ENCODE data around the gene PPP1R12B.
"Not testable (repeated sequence)": the region's sequence is repeated elsewhere in the genome, so short reads cannot be mapped to it uniquely, and the experiment has no call there.

Gene PPP1R12B

DNA sequence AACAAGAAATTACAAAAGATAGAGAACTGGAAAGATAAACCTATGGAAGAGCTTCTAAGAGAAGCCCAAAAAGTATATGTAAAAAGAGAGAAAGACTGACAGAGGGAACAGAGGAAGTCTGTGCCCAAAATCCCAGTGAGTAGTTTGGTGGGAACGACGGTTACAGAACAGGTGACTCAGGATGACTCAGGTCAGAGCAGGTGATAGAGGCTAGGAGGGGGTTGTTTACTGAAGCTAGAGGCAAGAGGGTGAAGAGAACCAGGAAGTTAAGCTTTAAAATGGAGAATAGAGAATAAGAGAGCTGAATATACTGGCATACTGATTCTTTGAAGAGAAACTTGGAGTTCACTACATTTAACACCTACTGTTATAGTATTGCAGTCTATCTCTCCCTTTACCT lies 134.9 kb downstream of the PPP1R12B start:
- H3K4me1 ChIP-seq (ENCODE audit: control insufficient read depth in 1 of 2, insufficient read depth in 2 of 2, low read length in 2 of 2); H3K27me3 ChIP-seq (ENCODE audit: control insufficient read depth in 1 of 2, insufficient read depth in 2 of 2, low read length in 2 of 2); H3K9me3 ChIP-seq (ENCODE audit: control insufficient read depth in 1 of 2, low read length in 2 of 2); H3K36me3 ChIP-seq (ENCODE audit: control insufficient read depth in 1 of 2, insufficient read depth in 2 of 2, low read length in 2 of 2); H3K4me3 ChIP-seq (ENCODE audit: low read depth in 1 of 2, low read length in 2 of 2); H3K9ac ChIP-seq (ENCODE audit: low read depth in 1 of 2, low read length in 2 of 2); H3K27ac ChIP-seq (ENCODE audit: low read depth, low read length): not testable (repeated sequence)

DNA sequence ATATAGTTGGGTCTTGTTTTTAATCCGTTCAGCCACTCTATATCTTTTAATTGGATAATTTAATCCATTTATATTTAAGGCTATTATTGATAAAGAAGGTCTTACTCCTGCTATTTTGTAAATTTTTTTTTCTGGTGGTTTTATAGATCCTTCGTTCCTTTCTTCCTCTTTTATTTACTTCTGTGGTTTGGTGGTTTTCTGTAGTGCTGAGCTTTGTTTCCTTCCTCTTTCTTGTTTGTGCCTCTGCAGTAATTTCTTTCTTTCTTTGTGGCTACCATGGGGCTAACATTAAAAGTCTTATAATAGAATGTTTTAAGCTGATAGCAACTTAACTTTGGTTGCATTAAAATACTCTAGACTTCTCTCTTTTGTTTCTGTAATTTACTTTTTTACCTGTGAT lies 135.5 kb downstream of the PPP1R12B start:
- H3K4me3 ChIP-seq (ENCODE audit: low read depth in 1 of 2, low read length in 2 of 2); H3K9ac ChIP-seq (ENCODE audit: low read depth in 1 of 2, low read length in 2 of 2); H3K27ac ChIP-seq (ENCODE audit: low read depth, low read length); H3K27me3 ChIP-seq (ENCODE audit: control insufficient read depth in 1 of 2, insufficient read depth in 2 of 2, low read length in 2 of 2); H3K4me1 ChIP-seq (ENCODE audit: control insufficient read depth in 1 of 2, insufficient read depth in 2 of 2, low read length in 2 of 2); H3K9me3 ChIP-seq (ENCODE audit: control insufficient read depth in 1 of 2, low read length in 2 of 2): not testable (repeated sequence)
- peaks cover 0 to 13% of the 10 kb centered on the region in 2 donors for H3K36me3 ChIP-seq (ENCODE audit: control insufficient read depth in 1 of 2, insufficient read depth in 2 of 2, low read length in 2 of 2)

DNA sequence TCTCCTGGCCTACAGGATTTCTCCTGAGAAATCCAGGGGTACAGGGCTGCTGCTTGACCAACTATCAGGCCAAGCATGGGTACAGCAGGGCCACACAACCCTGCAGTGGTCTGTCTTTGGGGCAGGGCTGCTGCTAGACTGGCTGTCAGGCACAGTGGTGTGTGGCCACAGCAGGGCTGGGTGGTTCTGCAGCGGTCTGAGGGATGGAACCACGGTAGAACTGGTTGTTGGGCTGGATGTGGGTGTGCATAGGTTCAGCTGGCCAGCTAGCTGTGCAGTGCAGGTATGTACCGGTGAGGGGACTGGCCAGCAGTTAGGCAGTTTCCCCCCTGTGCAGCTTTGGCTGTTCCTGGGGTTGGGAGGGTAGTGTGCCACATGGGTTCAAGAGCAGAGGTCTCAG lies 136.3 kb downstream of the PPP1R12B start:
- not testable (repeated sequence) for H3K27ac ChIP-seq (ENCODE audit: low read depth, low read length); H3K9me3 ChIP-seq (ENCODE audit: control insufficient read depth in 1 of 2, low read length in 2 of 2); H3K27me3 ChIP-seq (ENCODE audit: control insufficient read depth in 1 of 2, insufficient read depth in 2 of 2, low read length in 2 of 2); H3K9ac ChIP-seq (ENCODE audit: low read depth in 1 of 2, low read length in 2 of 2); H3K4me1 ChIP-seq (ENCODE audit: control insufficient read depth in 1 of 2, insufficient read depth in 2 of 2, low read length in 2 of 2); H3K4me3 ChIP-seq (ENCODE audit: low read depth in 1 of 2, low read length in 2 of 2)
- H3K36me3 ChIP-seq (ENCODE audit: control insufficient read depth in 1 of 2, insufficient read depth in 2 of 2, low read length in 2 of 2) = peaks cover 0 to 15% of the 10 kb centered on the region in 2 donors

DNA sequence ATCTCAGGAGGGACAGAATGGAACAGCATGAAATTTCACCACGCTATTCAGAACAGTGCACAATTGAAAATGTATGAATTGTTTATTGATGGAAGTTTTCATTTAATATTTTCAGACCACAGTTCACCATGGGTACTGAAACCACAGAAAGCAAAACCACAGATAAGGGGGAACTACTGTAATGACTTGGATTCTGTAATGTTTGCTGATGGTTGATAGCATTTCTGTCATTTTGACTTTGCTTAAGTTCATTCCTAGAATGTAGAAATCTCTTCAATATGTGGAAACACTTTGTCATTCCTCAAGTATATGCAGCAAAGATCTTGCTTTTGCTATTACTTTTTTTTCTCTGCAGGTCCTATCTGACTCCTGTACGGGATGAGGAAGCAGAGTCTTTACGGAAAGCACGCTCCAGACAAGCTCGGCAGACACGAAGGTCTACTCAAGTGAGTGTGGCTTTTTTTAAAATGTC lies 139.7 kb downstream of the PPP1R12B start:
- peaks cover 0 to 20% of the 10 kb centered on the region in 2 donors for H3K36me3 ChIP-seq (ENCODE audit: control insufficient read depth in 1 of 2, insufficient read depth in 2 of 2, low read length in 2 of 2)
- not testable (repeated sequence) for H3K9me3 ChIP-seq (ENCODE audit: control insufficient read depth in 1 of 2, low read length in 2 of 2); H3K27ac ChIP-seq (ENCODE audit: low read depth, low read length); H3K9ac ChIP-seq (ENCODE audit: low read depth in 1 of 2, low read length in 2 of 2); H3K4me3 ChIP-seq (ENCODE audit: low read depth in 1 of 2, low read length in 2 of 2); H3K4me1 ChIP-seq (ENCODE audit: control insufficient read depth in 1 of 2, insufficient read depth in 2 of 2, low read length in 2 of 2); H3K27me3 ChIP-seq (ENCODE audit: control insufficient read depth in 1 of 2, insufficient read depth in 2 of 2, low read length in 2 of 2)

DNA sequence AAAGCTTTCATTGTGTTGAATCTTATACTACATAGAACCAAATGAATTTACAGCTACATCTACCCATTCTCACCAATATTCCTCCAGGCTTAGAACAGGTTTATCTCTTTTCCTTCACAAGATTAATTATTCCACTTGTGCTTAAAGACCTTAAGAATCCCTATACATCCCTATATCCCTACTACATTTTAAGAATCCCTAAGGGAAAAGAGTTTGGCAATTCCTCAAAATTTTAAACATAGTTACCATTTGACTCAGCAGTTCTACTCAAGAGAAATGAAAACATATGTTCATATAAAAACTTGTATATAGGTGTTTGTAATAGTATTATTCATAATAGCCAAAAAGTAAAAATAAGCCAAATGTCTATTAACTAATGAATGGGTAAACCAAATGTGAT lies 140.6 kb downstream of the PPP1R12B start:
- not testable (repeated sequence) for H3K4me1 ChIP-seq (ENCODE audit: control insufficient read depth in 1 of 2, insufficient read depth in 2 of 2, low read length in 2 of 2); H3K9me3 ChIP-seq (ENCODE audit: control insufficient read depth in 1 of 2, low read length in 2 of 2); H3K27ac ChIP-seq (ENCODE audit: low read depth, low read length); H3K9ac ChIP-seq (ENCODE audit: low read depth in 1 of 2, low read length in 2 of 2); H3K4me3 ChIP-seq (ENCODE audit: low read depth in 1 of 2, low read length in 2 of 2); H3K27me3 ChIP-seq (ENCODE audit: control insufficient read depth in 1 of 2, insufficient read depth in 2 of 2, low read length in 2 of 2)
- peaks cover 0 to 20% of the 10 kb centered on the region in 2 donors for H3K36me3 ChIP-seq (ENCODE audit: control insufficient read depth in 1 of 2, insufficient read depth in 2 of 2, low read length in 2 of 2)

DNA sequence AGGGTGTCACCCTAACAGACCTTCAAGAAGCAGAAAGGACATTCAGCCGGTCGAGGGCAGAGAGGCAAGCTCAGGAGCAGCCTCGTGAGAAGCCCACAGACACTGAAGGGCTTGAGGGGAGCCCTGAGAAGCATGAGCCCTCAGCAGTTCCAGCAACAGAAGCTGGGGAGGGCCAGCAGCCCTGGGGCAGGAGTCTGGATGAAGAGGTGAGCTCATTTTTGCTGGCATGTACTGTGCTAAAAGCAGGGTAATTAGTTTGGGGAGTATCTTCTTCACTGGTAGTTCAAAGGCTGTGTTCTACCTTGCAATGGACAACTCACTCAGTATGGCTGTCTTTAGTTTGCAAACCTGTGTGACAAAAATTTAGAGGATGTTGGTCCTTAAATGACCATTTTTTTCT lies 144.6 kb downstream of the PPP1R12B start:
- not testable (repeated sequence) for H3K4me3 ChIP-seq (ENCODE audit: low read depth in 1 of 2, low read length in 2 of 2); H3K4me1 ChIP-seq (ENCODE audit: control insufficient read depth in 1 of 2, insufficient read depth in 2 of 2, low read length in 2 of 2); H3K9ac ChIP-seq (ENCODE audit: low read depth in 1 of 2, low read length in 2 of 2); H3K9me3 ChIP-seq (ENCODE audit: control insufficient read depth in 1 of 2, low read length in 2 of 2); H3K27ac ChIP-seq (ENCODE audit: low read depth, low read length); H3K27me3 ChIP-seq (ENCODE audit: control insufficient read depth in 1 of 2, insufficient read depth in 2 of 2, low read length in 2 of 2)
- peaks cover 4 to 25% of the 10 kb centered on the region in 2 donors for H3K36me3 ChIP-seq (ENCODE audit: control insufficient read depth in 1 of 2, insufficient read depth in 2 of 2, low read length in 2 of 2)

DNA sequence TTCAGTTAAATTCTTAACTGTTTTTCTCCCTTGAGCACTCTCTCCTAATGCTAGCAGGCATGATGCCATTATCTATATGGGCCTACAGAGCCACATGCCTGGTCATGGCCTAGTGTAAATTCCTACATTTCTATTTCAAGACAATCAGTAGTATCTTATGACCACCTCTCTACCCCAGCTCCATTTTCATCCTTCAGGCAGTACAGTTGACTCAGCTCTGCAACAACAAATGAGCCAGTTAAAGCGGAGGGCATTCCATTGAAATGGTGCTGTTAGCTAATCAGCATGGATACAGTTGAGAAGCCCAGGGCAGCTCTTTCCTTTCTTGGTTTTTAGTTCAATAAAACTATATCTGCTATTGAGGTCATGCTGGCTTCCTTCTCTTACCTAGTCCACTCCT lies 150.0 kb downstream of the PPP1R12B start:
- peaks cover 4 to 16% of the 10 kb centered on the region in 2 donors for H3K36me3 ChIP-seq (ENCODE audit: control insufficient read depth in 1 of 2, insufficient read depth in 2 of 2, low read length in 2 of 2)
- H3K9ac ChIP-seq (ENCODE audit: low read depth in 1 of 2, low read length in 2 of 2) = no peak overlapping the region
- H3K4me3 ChIP-seq (ENCODE audit: low read depth in 1 of 2, low read length in 2 of 2) = no peak overlapping the region
- no peak overlapping the region for H3K27ac ChIP-seq (ENCODE audit: low read depth, low read length)
- H3K27me3 ChIP-seq (ENCODE audit: control insufficient read depth in 1 of 2, insufficient read depth in 2 of 2, low read length in 2 of 2) = no peaks in the 10 kb centered on the region
- H3K9me3 ChIP-seq (ENCODE audit: control insufficient read depth in 1 of 2, low read length in 2 of 2) = no peaks in the 10 kb centered on the region
- no peaks in the 10 kb centered on the region for H3K4me1 ChIP-seq (ENCODE audit: control insufficient read depth in 1 of 2, insufficient read depth in 2 of 2, low read length in 2 of 2)

DNA sequence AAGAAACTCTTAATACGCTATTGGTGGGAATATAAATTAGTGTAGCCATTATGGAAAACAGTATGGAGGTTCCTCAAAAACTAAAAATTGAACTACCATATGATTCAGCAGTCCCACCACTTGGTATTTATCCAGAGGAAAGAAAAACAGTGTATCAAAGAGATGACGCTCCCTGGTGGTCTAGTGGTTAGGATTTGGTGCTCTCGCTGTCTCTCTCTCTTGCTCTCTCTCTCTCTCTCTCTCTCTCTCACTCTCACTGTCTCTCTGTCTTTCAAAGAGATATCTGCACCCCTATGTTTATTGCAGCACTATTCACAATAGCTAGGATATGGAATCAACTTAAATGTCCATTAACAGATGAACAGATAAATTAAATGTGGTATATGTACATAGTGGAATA lies 151.5 kb downstream of the PPP1R12B start:
- not testable (repeated sequence) for H3K4me1 ChIP-seq (ENCODE audit: control insufficient read depth in 1 of 2, insufficient read depth in 2 of 2, low read length in 2 of 2); H3K9ac ChIP-seq (ENCODE audit: low read depth in 1 of 2, low read length in 2 of 2); H3K27ac ChIP-seq (ENCODE audit: low read depth, low read length); H3K27me3 ChIP-seq (ENCODE audit: control insufficient read depth in 1 of 2, insufficient read depth in 2 of 2, low read length in 2 of 2); H3K9me3 ChIP-seq (ENCODE audit: control insufficient read depth in 1 of 2, low read length in 2 of 2); H3K4me3 ChIP-seq (ENCODE audit: low read depth in 1 of 2, low read length in 2 of 2)
- peaks cover 4 to 23% of the 10 kb centered on the region in 2 donors for H3K36me3 ChIP-seq (ENCODE audit: control insufficient read depth in 1 of 2, insufficient read depth in 2 of 2, low read length in 2 of 2)

DNA sequence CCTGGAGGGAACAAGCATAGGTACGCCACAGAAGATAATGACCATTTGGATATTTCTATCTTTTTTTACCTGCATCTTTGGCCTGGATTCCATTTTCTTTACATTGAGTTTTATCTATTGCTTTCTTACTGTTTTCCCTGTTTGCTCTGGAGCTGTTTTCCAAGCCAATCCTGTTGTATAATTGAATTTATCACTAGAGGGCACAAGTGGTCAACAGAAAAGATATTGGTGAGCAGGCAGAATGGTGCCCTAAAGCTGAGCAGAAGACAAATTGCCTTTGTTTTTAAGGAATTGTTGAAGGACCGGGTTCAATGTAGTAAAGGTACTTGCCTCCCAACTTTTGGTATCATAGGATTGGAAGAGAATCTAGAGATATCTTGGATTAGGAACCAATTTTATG lies 152.8 kb downstream of the PPP1R12B start:
- H3K27ac ChIP-seq (ENCODE audit: low read depth, low read length) = no peak overlapping the region
- H3K9me3 ChIP-seq (ENCODE audit: control insufficient read depth in 1 of 2, low read length in 2 of 2) = no peaks in the 10 kb centered on the region
- no peaks in the 10 kb centered on the region for H3K4me1 ChIP-seq (ENCODE audit: control insufficient read depth in 1 of 2, insufficient read depth in 2 of 2, low read length in 2 of 2)
- no peaks in the 10 kb centered on the region for H3K27me3 ChIP-seq (ENCODE audit: control insufficient read depth in 1 of 2, insufficient read depth in 2 of 2, low read length in 2 of 2)
- H3K36me3 ChIP-seq (ENCODE audit: control insufficient read depth in 1 of 2, insufficient read depth in 2 of 2, low read length in 2 of 2) = peaks cover 0 to 12% of the 10 kb centered on the region in 2 donors
- H3K9ac ChIP-seq (ENCODE audit: low read depth in 1 of 2, low read length in 2 of 2) = no peak overlapping the region
- H3K4me3 ChIP-seq (ENCODE audit: low read depth in 1 of 2, low read length in 2 of 2) = no peak overlapping the region

DNA sequence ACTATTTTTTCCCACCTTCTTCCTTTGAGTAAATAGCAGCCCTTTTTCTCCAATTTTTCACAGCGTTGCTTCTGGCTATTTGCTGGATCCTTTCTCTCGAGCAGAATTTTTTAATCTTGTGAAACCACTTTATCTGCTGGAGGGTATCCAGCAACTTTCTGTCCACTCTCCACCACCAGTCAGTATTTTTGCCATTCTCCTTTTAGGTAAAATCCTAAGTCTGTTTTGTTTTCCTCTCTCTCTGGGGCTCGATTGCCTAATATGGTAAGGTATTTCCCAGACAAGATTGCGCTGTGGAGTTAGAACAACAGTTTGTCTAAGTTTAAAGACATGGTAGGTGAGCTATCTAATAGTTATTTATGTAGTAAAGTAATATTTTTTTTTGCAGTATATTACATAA lies 156.9 kb downstream of the PPP1R12B start:
- Histone ChIP-seq H3K36me3 (ENCODE audit: control insufficient read depth in 1 of 2, insufficient read depth in 2 of 2, low read length in 2 of 2) (peaks cover 0 to 12% of the 10 kb centered on the region in 2 donors), H3K9ac (ENCODE audit: low read depth in 1 of 2, low read length in 2 of 2) (no peak overlapping the region), H3K4me3 (ENCODE audit: low read depth in 1 of 2, low read length in 2 of 2) (no peak overlapping the region), H3K27ac (ENCODE audit: low read depth, low read length) (peak overlapping the region; percentile 3), H3K27me3 (ENCODE audit: control insufficient read depth in 1 of 2, insufficient read depth in 2 of 2, low read length in 2 of 2) (no peaks in the 10 kb centered on the region), H3K4me1 (ENCODE audit: control insufficient read depth in 1 of 2, insufficient read depth in 2 of 2, low read length in 2 of 2) (no peaks in the 10 kb centered on the region), H3K9me3 (ENCODE audit: control insufficient read depth in 1 of 2, low read length in 2 of 2) (no peaks in the 10 kb centered on the region)

DNA sequence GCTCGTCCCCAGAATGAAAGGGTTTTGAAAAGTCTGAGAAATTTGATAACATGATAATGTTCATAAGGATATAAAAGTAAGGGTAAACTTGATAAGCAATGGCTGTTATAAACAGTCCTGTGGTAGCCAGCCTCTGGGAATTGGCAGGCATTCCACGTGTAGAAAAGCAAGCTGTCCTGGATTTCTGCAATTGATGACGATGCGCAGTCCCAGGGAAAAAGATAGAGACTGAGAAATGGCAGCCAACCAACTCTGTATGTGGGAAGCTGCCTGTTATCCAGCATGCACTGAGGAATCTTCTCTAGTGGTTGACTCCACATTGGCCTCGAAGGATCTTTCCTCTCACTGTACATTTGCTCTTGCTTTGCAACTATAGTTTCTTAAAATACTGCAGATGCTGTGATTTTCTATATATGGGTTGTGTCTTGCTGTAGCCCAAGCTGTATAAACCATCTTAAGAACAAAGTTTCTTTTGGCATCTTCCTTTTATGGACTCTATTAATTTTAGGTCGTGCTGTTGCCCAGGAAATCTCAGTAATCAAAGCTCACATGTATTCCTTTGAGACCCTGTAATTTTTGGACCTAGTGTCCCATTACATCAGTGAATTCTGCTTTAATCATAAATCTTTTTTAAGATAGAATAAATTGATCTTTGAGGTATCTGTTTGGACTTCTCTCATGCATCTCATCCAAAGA lies 157.5 kb downstream of the PPP1R12B start:
- H3K27ac ChIP-seq (ENCODE audit: low read depth, low read length); H3K27me3 ChIP-seq (ENCODE audit: control insufficient read depth in 1 of 2, insufficient read depth in 2 of 2, low read length in 2 of 2); H3K9me3 ChIP-seq (ENCODE audit: control insufficient read depth in 1 of 2, low read length in 2 of 2); H3K4me3 ChIP-seq (ENCODE audit: low read depth in 1 of 2, low read length in 2 of 2); H3K9ac ChIP-seq (ENCODE audit: low read depth in 1 of 2, low read length in 2 of 2); H3K4me1 ChIP-seq (ENCODE audit: control insufficient read depth in 1 of 2, insufficient read depth in 2 of 2, low read length in 2 of 2): not testable (repeated sequence)
- H3K36me3 ChIP-seq (ENCODE audit: control insufficient read depth in 1 of 2, insufficient read depth in 2 of 2, low read length in 2 of 2) = peaks cover 0 to 12% of the 10 kb centered on the region in 2 donors

Measured in duodenal mucosa (tissue), 2 donors.